Naive B cell (primary cell): ENCODE data around the gene JUP. TPM values are rescaled to one million over a fixed set of nuclear protein-coding genes. Genes with fewer than 3 reads are reported as not detected.

Experiments
- ATAC-seq, 2 donors: fragments of 150-1000 bp; cut with Tn5 transposase; 2 replicates each; pipeline ENCODE4 v1.10.0; 2021; ENCODE audit warnings: low read depth in 2 of 2, mild to moderate bottlenecking in 2 of 2, moderate library complexity in 2 of 2
- DNase-seq: peaks from one replicate; pipeline ENCODE4 v3.0.0; 2022
- H3K27ac Mint-ChIP-seq, 6 donors: one replicate each; pipeline ENCODE4 v1.8.0; 2020 to 2022; ENCODE audit warnings: mild to moderate bottlenecking in 6 of 6, mixed read lengths in 6 of 6, moderate library complexity in 5 of 6, inconsistent platforms in 2 of 6
- H3K27me3 Mint-ChIP-seq, 3 donors: one replicate each; pipeline ENCODE4 v1.8.0; 2021 to 2022; ENCODE audit warnings: mixed read lengths in 3 of 3, mild to moderate bottlenecking in 1 of 3
- H3K36me3 Mint-ChIP-seq, 2 donors: one replicate each; pipeline ENCODE4 v1.8.0; 2020 to 2022; ENCODE audit warnings: mixed read lengths in 2 of 2, inconsistent platforms in 1 of 2, mild to moderate bottlenecking in 1 of 2
- H3K4me1 Mint-ChIP-seq, 3 donors: one replicate each; pipeline ENCODE4 v1.8.0; 2020 to 2022; ENCODE audit warnings: mixed read lengths in 3 of 3, inconsistent platforms in 1 of 3, mild to moderate bottlenecking in 1 of 3, moderate library complexity in 1 of 3
- H3K4me3 Mint-ChIP-seq, 8 donors: one replicate each; pipeline ENCODE4 v1.8.0; 2020 to 2022; ENCODE audit warnings: mild to moderate bottlenecking in 8 of 8, mixed read lengths in 8 of 8, moderate library complexity in 8 of 8, inconsistent platforms in 2 of 8
- H3K9me3 Mint-ChIP-seq, 7 donors: one replicate each; pipeline ENCODE4 v1.8.0; 2020 to 2022; ENCODE audit warnings: mixed read lengths in 7 of 7, mild to moderate bottlenecking in 5 of 7, inconsistent platforms in 2 of 7, moderate library complexity in 1 of 7
- polyA plus RNA-seq, 6 donors: library from polyadenylated mRNA; unstranded; fragments of 300-500 nt; fragmentation: Illumina TruSeq; gene quantifications; one replicate each; pipeline ENCODE4 v1.2.3, GENCODE V29; 2021; ENCODE audit warnings: low read depth in 6 of 6

JUP gene
- polyA plus RNA-seq, 6 donors from 2014 or later, result 32.9 to 123 (median 51.0) TPM

DNA sequence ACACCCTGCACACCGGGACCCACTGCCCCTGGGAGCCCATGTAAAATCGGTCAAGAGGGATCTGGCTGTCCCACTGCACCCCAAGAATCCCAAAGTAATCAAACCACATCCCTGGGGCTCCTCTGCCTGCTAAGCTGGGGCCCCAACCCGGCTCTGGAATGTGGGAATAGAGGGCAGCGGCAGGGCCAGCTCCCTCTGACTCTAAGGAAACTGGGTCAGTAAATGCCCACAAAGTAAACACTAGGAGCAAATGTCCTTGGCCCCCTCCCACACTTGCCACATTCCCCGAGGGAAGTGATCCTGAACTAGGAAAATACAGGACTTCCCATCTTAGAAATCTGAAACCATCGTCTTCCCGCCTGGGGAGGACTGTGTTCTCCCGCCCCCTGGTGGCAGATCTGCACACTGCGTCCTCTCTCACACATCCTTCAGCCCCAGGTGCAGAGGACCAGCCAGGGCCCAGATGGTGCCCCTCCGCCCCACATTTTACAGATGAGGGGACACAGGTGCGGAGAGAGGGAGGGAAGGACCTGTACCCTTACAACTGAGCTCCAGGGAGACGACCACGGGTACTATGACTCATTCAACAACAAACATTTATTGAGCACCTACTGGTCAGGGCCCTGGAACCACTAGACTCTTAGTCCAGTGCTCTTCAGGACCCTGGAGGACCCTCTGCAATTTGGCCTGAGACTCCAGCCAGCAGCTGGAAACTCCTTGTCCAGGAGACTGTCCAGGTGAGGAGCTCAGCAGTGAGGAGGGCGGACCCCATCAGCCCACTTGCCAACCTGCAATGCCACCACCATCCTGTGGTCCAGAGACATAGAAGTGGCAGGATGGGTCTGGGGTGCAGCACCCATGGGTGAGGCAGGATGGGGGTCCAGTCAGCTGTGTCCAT is 15.1 kb upstream of the JUP start:
- no peaks in the 10 kb centered on the region for H3K9me3 Mint-ChIP-seq
- DNase-seq (peak; percentile 66), ATAC-seq (peak; percentile 68 to 79)
- H3K27ac Mint-ChIP-seq, result peak overlapping the region in 1 of 6 donors; percentile 73
- peaks cover 10 to 17% (median 16%) of the 10 kb centered on the region in 3 donors for H3K4me1 Mint-ChIP-seq
- H3K4me3 Mint-ChIP-seq, result peak overlapping the region in 2 of 8 donors; percentile 5 to 46
- peaks cover 0 to 8% (median 7%) of the 10 kb centered on the region in 3 donors for H3K27me3 Mint-ChIP-seq
- H3K36me3 Mint-ChIP-seq, result no peaks in the 10 kb centered on the region

GRCh38 chr17:41800601-41801373 is 14.3 kb upstream of the JUP start:
- Mint-ChIP-seq H3K27me3 (peaks cover 0 to 8% (median 7%) of the 10 kb centered on the region in 3 donors), H3K27ac (no peak overlapping the region), H3K4me3 (no peak overlapping the region), H3K36me3 (no peaks in the 10 kb centered on the region), H3K9me3 (no peaks in the 10 kb centered on the region), H3K4me1 (peaks cover 10 to 17% (median 16%) of the 10 kb centered on the region in 3 donors)
- DNase-seq (no peak), ATAC-seq (peak in 1 of 2 donors; percentile 3)

GRCh38 chr17:41799366-41799765 is 12.9 kb upstream of the JUP start:
- Mint-ChIP-seq H3K36me3 (no peaks in the 10 kb centered on the region), H3K9me3 (no peaks in the 10 kb centered on the region), H3K27me3 (peaks cover 0 to 8% (median 7%) of the 10 kb centered on the region in 3 donors), H3K27ac (no peak overlapping the region), H3K4me1 (peaks cover 10 to 17% (median 16%) of the 10 kb centered on the region in 3 donors), H3K4me3 (no peak overlapping the region)
- ATAC-seq (no peak), DNase-seq (no peak)

DNA sequence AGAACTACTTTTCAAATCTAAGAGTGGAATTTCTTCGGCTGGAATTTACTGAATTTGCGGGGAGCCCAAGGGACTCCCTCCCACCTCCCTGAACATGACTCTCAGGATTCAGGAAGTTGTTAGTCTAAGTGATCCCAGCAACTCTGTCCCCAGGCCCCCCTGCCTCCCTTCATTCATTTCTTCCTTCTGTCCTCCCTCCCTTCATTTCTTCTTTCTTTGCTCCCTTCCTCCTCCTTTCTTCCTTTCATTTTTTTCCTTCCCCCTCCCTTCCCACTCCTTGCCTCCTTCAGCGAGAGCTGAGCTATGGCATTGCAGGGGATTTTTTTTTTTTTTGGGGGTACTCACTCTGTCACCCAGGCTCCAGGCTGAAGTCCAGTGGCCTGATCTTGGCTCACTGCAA is 10.9 kb upstream of the JUP start:
- Mint-ChIP-seq H3K27me3 (peaks cover 0 to 8% (median 7%) of the 10 kb centered on the region in 3 donors), H3K9me3 (no peaks in the 10 kb centered on the region), H3K4me1 (peaks cover 5 to 9% (median 7%) of the 10 kb centered on the region in 3 donors), H3K36me3 (no peaks in the 10 kb centered on the region), H3K4me3 (no peak overlapping the region), H3K27ac (peak overlapping the region in 1 of 6 donors; percentile 81)
- DNase-seq, result no peak
- no peak for ATAC-seq

DNA sequence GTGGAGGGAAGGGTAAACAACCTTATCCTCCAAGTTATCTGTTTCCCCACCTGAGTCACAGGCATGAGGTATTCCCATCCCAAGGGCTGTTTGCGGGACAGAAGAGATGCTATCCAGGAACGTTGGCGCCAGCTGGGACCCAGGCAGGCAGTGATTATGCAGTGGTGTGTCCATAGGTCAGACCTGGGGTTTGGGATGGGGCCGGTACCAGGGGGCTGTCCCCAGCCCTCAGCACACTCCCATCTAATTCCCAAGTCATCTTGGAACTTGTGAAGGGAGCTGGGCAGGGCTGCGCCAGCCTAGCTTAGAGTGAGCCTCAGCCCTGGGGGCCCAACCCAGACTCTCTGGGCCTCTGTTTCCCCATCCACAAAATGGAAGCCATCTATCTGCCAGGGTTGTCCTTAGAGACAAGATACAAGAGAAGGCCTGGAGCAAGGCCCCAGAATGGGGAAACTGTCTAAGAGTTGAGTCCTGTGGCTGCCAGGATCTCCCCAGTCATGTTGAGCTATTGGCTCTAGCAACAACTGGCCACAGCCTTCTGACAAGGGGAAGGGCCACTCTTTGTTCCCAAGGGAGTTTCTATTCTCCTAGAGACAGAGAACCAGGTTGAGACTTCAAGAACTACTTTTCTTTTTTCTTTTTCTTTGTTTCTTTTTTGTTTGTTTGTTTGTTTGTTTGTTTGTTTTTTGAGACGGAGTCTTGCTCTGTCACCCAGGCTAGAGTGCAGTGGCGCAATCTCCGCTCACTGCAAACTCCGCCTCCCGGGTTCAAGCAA is 9.8 kb upstream of the JUP start:
- no peaks in the 10 kb centered on the region for H3K36me3 Mint-ChIP-seq
- no peaks in the 10 kb centered on the region for H3K9me3 Mint-ChIP-seq
- ATAC-seq (no peak), DNase-seq (no peak)
- H3K27ac Mint-ChIP-seq, result no peak overlapping the region
- H3K4me3 Mint-ChIP-seq, result no peak overlapping the region
- peaks cover 0 to 3% (median 1%) of the 10 kb centered on the region in 3 donors for H3K4me1 Mint-ChIP-seq
- peaks cover under 1 to 3% (median 2%) of the 10 kb centered on the region in 3 donors for H3K27me3 Mint-ChIP-seq

GRCh38 chr17:41794540-41794975 is 8.0 kb upstream of the JUP start:
- Mint-ChIP-seq H3K27ac (no peak overlapping the region), H3K36me3 (no peaks in the 10 kb centered on the region), H3K9me3 (no peaks in the 10 kb centered on the region), H3K4me3 (no peak overlapping the region), H3K27me3 (peaks cover 0 to 3% (median 0%) of the 10 kb centered on the region in 3 donors), H3K4me1 (no peaks in the 10 kb centered on the region)
- ATAC-seq, result no peak
- no peak for DNase-seq

DNA sequence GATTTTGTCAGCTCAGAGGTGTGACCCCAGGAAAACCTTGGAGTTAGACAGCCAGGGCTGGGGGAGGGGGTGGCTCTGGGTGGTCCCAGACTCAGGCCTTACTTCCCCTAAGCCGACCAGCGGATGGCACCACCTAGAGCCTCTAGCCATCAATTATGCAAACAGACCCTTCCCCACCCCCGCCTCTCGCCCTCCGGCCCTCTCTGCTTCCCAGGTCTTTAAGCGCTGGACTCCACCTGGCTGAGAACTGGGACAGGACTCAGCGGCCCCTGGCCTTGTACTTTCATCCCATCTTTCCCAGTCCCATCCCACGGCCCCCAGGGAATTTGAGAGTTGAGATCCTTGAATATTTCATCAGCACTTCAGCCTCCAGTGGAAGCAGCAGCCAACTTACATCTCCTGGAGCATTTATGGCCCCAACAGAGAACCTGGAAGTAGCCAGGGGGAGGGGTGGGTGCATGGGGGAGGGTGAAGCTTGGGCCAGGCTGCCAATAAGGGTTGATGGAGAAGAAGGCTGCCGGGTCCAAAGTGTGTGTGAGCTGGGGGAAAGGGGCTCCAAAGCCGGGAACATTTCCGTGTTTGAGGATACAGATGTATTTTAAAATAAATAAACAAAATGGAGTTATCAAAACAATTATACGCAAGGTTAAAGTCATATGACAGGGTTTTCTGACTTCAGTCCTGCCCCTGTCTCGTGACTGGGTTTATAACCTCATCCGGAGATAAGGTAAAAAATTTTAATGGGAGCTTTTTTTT is 7.5 kb upstream of the JUP start:
- Mint-ChIP-seq H3K27ac (peak overlapping the region in 1 of 6 donors; percentile 38), H3K4me3 (no peak overlapping the region), H3K36me3 (no peaks in the 10 kb centered on the region), H3K27me3 (peaks cover 0 to 3% (median 0%) of the 10 kb centered on the region in 3 donors), H3K4me1 (peaks cover 0 to 3% (median 0%) of the 10 kb centered on the region in 3 donors), H3K9me3 (no peaks in the 10 kb centered on the region)
- ATAC-seq, result no peak
- no peak for DNase-seq

DNA sequence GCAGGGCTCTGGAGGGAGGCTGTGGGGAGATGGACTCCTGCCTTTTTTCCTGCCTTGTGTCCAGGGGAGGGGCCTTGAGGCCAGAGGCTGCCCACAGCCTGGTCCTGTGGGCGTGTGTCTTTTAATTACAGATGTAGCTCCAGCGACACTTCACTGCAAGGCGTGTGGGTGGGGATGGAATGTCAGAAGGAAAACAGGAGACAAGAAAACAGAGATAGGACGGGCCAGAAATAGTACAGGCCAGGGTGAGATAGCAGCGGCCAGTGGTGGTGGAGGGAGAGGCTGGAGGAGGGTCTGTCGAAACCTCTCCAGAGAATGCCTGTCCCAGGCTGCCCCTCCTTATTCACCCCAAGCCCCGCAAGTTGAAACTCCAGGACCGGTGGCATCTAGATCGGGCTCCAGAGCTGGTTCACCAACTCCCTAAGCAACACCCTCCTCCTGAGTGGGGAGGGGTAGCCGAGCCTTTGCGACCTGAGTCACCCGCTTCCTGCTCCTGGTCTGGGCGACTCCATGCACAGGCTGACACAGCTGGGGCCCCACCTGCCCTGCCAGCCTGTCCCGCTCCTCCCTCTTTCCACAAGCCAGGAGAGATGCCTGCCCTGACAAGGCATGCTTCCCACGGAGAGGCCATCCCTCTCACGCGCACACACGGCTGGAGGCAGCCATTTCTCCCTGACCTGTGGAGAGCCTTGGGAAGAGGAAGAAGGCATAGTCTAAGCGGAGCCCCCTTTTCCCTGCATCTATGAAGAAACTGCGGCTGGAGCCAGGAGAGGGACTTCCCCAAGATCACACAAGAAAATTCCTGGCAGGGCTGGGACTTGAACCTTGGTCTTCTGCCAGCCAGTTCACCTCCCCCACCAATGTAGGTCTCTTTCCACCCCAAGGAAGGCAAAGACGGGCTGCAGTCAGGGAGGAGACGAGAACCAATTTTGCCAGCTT is 6.6 kb upstream of the JUP start:
- no peak overlapping the region for H3K4me3 Mint-ChIP-seq
- H3K27me3 Mint-ChIP-seq, result peaks cover 0 to 3% (median 0%) of the 10 kb centered on the region in 3 donors
- ATAC-seq (no peak), DNase-seq (no peak)
- no peak overlapping the region for H3K27ac Mint-ChIP-seq
- H3K36me3 Mint-ChIP-seq, result no peaks in the 10 kb centered on the region
- peaks cover 0 to 5% (median 0%) of the 10 kb centered on the region in 3 donors for H3K4me1 Mint-ChIP-seq
- H3K9me3 Mint-ChIP-seq, result no peaks in the 10 kb centered on the region

DNA sequence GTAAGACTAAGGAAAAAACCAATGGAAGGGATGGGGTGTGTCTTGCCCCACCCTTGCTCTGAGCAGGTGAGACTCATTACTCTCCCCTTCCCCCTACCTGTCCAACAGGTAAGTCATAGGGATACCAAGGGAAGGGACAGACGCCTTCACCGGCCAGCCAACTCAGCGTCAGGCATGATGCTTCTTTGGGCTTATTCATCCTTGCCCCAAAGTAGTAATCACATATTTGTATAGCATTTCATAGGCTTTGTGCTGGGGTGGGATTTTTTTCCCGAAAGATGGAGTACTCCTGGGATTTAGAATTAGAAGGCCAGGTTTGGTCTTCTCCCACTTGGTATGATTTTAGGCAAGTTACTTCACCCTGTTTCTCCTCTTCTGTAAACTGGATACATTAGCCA is 509 bp upstream of the JUP start:
- ATAC-seq (no peak), DNase-seq (no peak)
- Mint-ChIP-seq H3K27ac (peak overlapping the region in 4 of 6 donors; percentile 43 to 77 (median 55)), H3K9me3 (no peaks in the 10 kb centered on the region), H3K4me1 (peaks cover 16 to 47% (median 42%) of the 10 kb centered on the region in 3 donors), H3K4me3 (peak overlapping the region; percentile 79 to 92 (median 86)), H3K27me3 (peaks cover 0 to 2% (median 0%) of the 10 kb centered on the region in 3 donors), H3K36me3 (no peaks in the 10 kb centered on the region)

DNA sequence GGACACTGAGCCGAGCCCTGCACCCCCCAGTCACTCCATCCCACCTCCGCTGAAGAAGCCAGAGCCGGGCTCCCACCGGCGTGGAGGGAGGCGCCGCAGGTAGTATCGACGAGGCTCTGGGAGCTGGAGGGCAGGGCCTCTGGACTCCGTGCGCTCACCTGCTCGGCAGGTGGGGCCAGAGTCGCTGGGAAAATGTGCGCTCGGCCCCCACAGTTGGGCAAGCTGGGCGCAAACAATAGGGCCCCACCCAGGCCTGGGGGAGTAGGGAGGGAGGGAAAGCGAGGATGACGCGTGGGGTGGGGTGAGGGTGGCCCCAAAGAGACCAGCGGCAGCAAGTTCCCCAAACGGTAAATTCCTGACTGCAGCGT is 668 bp downstream of the JUP start:
- H3K27ac Mint-ChIP-seq, result peak overlapping the region in 4 of 6 donors; percentile 41 to 86 (median 78)
- H3K27me3 Mint-ChIP-seq, result no peaks in the 10 kb centered on the region
- H3K4me3 Mint-ChIP-seq, result peak overlapping the region; percentile 82 to 94 (median 90)
- ATAC-seq, result no peak
- no peak for DNase-seq
- H3K9me3 Mint-ChIP-seq, result no peaks in the 10 kb centered on the region
- H3K36me3 Mint-ChIP-seq, result no peaks in the 10 kb centered on the region
- peaks cover 23 to 54% (median 50%) of the 10 kb centered on the region in 3 donors for H3K4me1 Mint-ChIP-seq

DNA sequence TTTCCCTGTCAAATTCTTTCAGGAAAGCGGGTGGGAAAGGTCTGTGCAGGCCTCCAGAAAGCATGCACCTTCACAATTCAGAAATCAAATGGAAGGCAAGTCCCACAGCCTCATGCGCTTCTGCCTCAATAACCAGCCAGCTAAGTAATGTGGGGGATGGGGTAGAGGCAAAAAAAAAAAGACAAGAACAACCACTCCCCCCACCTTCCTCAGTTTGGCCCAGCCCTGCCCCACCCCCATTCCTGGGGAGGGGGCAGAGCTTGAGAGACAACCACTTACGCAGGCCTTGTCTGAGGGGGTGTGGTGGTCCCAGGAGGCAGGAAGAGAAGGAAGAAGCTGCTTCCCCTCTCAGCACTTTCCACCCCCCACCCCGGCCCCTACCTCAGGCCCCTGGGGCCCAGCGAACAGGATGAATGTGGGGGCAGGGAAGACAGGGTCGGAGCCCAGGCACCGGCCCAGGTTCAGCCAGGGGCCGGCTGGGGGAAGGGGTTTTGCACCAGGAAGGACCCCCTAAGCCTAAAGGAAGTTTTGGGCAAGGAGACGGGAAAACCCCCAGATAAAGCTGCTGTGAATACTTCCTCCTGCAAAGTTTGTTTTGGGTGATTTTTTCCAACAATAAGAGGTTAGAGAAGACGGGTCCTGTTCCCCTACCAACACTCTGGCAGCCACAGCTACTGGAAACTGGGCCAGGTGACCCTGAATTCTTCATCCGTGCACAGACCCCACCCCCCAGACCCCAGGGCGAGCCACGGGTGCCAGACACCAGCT is 1.2 kb downstream of the JUP start:
- H3K4me3 Mint-ChIP-seq, result peak overlapping the region; percentile 82 to 94 (median 90)
- no peaks in the 10 kb centered on the region for H3K9me3 Mint-ChIP-seq
- H3K27ac Mint-ChIP-seq, result peak overlapping the region; percentile 72 to 89 (median 85)
- H3K36me3 Mint-ChIP-seq, result no peaks in the 10 kb centered on the region
- no peaks in the 10 kb centered on the region for H3K27me3 Mint-ChIP-seq
- peaks cover 27 to 54% (median 54%) of the 10 kb centered on the region in 3 donors for H3K4me1 Mint-ChIP-seq
- peak; percentile 50 for DNase-seq
- ATAC-seq, result peak; percentile 7 to 13
